ENCODE results near the gene OCSTAMP.

OCSTAMP gene

GRCh38 chr20:46544576-46544975, 5.9 kb downstream of the OCSTAMP start:
- TF ChIP-seq EZH2phosphoT487 (IDR thresholded peaks at IDR 0.05; ENCODE audit: low read depth), result no peak
- TF ChIP-seq CTCF (IDR thresholded peaks at IDR 0.05; ENCODE audit: low read depth, low read length), result peak; percentile 23
- H3K27ac ChIP-seq (ENCODE audit: low read length), result no peak overlapping the region
- H3K27me3 ChIP-seq (ENCODE audit: low read depth, low read length), result peaks cover 26% of the 10 kb centered on the region
- no peaks in the 10 kb centered on the region for H3K36me3 ChIP-seq (replicated peaks; ENCODE audit: low read depth, low read length)
- H4K20me1 ChIP-seq (ENCODE audit: insufficient read depth, low read length), result 0 out of 2 replicates have a peak, but pooled peaks cover 3% of the 10 kb centered on the region
- no peaks in the 10 kb centered on the region for H3K79me2 ChIP-seq (ENCODE audit: low read length)
- H2AFZ ChIP-seq (ENCODE audit: low read depth, low read length), result no peak overlapping the region
- peak overlapping the region; percentile 13; the same call in 1 of the 2 replicates for H3K4me2 ChIP-seq (ENCODE audit: low read length)
- H3K4me3 ChIP-seq (ENCODE audit: low read length), result no peak overlapping the region
- no peaks in the 10 kb centered on the region for H3K9me3 ChIP-seq (ENCODE audit: insufficient read depth, low read length)
- peaks cover 8% of the 10 kb centered on the region for H3K4me1 ChIP-seq (ENCODE audit: low read length)
- no peak overlapping the region for H3K9ac ChIP-seq (ENCODE audit: low read length)

- Histone ChIP-seq H3K36me3 (replicated peaks; ENCODE audit: low read depth, low read length) (no peaks in the 10 kb centered on the region), H3K27ac (ENCODE audit: low read length) (no peak overlapping the region), H4K20me1 (ENCODE audit: insufficient read depth, low read length) (0 out of 2 replicates have a peak, but pooled peaks cover 3% of the 10 kb centered on the region), H3K27me3 (ENCODE audit: low read depth, low read length) (peaks cover 27% of the 10 kb centered on the region), H3K4me1 (ENCODE audit: low read length) (peaks cover 8% of the 10 kb centered on the region), H3K9ac (ENCODE audit: low read length) (no peak overlapping the region), H3K9me3 (ENCODE audit: insufficient read depth, low read length) (no peaks in the 10 kb centered on the region), H3K79me2 (ENCODE audit: low read length) (no peaks in the 10 kb centered on the region), H3K4me2 (ENCODE audit: low read length) (no peak overlapping the region), H2AFZ (ENCODE audit: low read depth, low read length) (no peak overlapping the region), H3K4me3 (ENCODE audit: low read length) (no peak overlapping the region)
- no peak for TF ChIP-seq CTCF (IDR thresholded peaks at IDR 0.05; ENCODE audit: low read depth, low read length)
- no peak for TF ChIP-seq EZH2phosphoT487 (IDR thresholded peaks at IDR 0.05; ENCODE audit: low read depth)
Measured at GRCh38 chr20:46543959-46544358, 6.5 kb downstream of the OCSTAMP start.

- peaks cover 8% of the 10 kb centered on the region for H3K4me1 ChIP-seq (ENCODE audit: low read length)
- no peak overlapping the region for H3K4me3 ChIP-seq (ENCODE audit: low read length)
- no peaks in the 10 kb centered on the region for H3K36me3 ChIP-seq (replicated peaks; ENCODE audit: low read depth, low read length)
- H2AFZ ChIP-seq (ENCODE audit: low read depth, low read length), result no peak overlapping the region
- H3K9me3 ChIP-seq (ENCODE audit: insufficient read depth, low read length), result no peaks in the 10 kb centered on the region
- TF ChIP-seq EZH2phosphoT487 (IDR thresholded peaks at IDR 0.05; ENCODE audit: low read depth), result no peak
- H4K20me1 ChIP-seq (ENCODE audit: insufficient read depth, low read length), result 0 out of 2 replicates have a peak, but pooled peaks cover 3% of the 10 kb centered on the region
- H3K27ac ChIP-seq (ENCODE audit: low read length), result no peak overlapping the region
- H3K9ac ChIP-seq (ENCODE audit: low read length), result no peak overlapping the region
- H3K79me2 ChIP-seq (ENCODE audit: low read length), result no peaks in the 10 kb centered on the region
- H3K4me2 ChIP-seq (ENCODE audit: low read length), result no peak overlapping the region
- H3K27me3 ChIP-seq (ENCODE audit: low read depth, low read length), result peaks cover 30% of the 10 kb centered on the region
Measured at GRCh38 chr20:46543033-46543432, 7.4 kb downstream of the OCSTAMP start.

GRCh38 chr20:46541229-46541935, 9.1 kb downstream of the OCSTAMP start:
- H3K27me3 ChIP-seq (ENCODE audit: low read depth, low read length), result peaks cover 43% of the 10 kb centered on the region
- TF ChIP-seq CTCF (IDR thresholded peaks at IDR 0.05; ENCODE audit: low read depth, low read length) (no peak), EZH2phosphoT487 (IDR thresholded peaks at IDR 0.05; ENCODE audit: low read depth) (no peak)
- H3K9me3 ChIP-seq (ENCODE audit: insufficient read depth, low read length), result no peaks in the 10 kb centered on the region
- no peak overlapping the region for H3K4me2 ChIP-seq (ENCODE audit: low read length)
- no peak overlapping the region for H3K4me3 ChIP-seq (ENCODE audit: low read length)
- peaks cover 8% of the 10 kb centered on the region for H3K4me1 ChIP-seq (ENCODE audit: low read length)
- H3K79me2 ChIP-seq (ENCODE audit: low read length), result no peaks in the 10 kb centered on the region
- no peak overlapping the region for H2AFZ ChIP-seq (ENCODE audit: low read depth, low read length)
- H3K36me3 ChIP-seq (replicated peaks; ENCODE audit: low read depth, low read length), result no peaks in the 10 kb centered on the region
- H3K27ac ChIP-seq (ENCODE audit: low read length), result no peak overlapping the region
- no peak overlapping the region for H3K9ac ChIP-seq (ENCODE audit: low read length)
- H4K20me1 ChIP-seq (ENCODE audit: insufficient read depth, low read length), result 0 out of 2 replicates have a peak, but pooled peaks cover 3% of the 10 kb centered on the region
